Skeletal muscle satellite cell (primary cell): ENCODE data around the gene KCTD5.
"Not testable (repeated sequence)": the region's sequence is repeated elsewhere in the genome, so short reads cannot be mapped to it uniquely, and the experiment has no call there.

Experiments
- H3K27me3 ChIP-seq: 2 replicates; pipeline ENCODE4 v1.7.0; 2013; ENCODE audit warnings: low read length; ENCODE audit not compliant: control insufficient read depth, insufficient read depth
- H3K36me3 ChIP-seq: 2 replicates; pipeline ENCODE4 v1.7.0; 2013; ENCODE audit warnings: mild to moderate bottlenecking, control low read depth, low read length; ENCODE audit not compliant: insufficient read depth
- H3K4me1 ChIP-seq: 2 replicates; pipeline ENCODE4 v1.7.0; 2013; ENCODE audit warnings: low read length; ENCODE audit not compliant: control insufficient read depth, insufficient read depth
- H3K4me2 ChIP-seq: 2 replicates; pipeline ENCODE4 v1.7.0; 2013; ENCODE audit warnings: mild to moderate bottlenecking, low read length
- H3K4me3 ChIP-seq: 2 replicates; pipeline ENCODE4 v1.7.0; 2013; ENCODE audit warnings: low read length
- H3K9ac ChIP-seq: 2 replicates; pipeline ENCODE4 v1.7.0; 2013; ENCODE audit warnings: mild to moderate bottlenecking, low read depth, low read length, moderate library complexity
- H3K9me3 ChIP-seq: replicated peaks from 2 replicates; pipeline ENCODE4 v1.7.0; 2013; ENCODE audit warnings: mild to moderate bottlenecking, control low read depth, low read length

Gene KCTD5

GRCh38 chr16:2675714-2676113 is 6.6 kb upstream of the KCTD5 start:
- Histone ChIP-seq H3K27me3 (no peaks in the 10 kb centered on the region), H3K4me1 (peaks cover 23% of the 10 kb centered on the region), H3K9ac (no peak overlapping the region), H3K4me3 (no peak overlapping the region), H3K4me2 (no peak overlapping the region), H3K36me3 (no peaks in the 10 kb centered on the region), H3K9me3 (no peaks in the 10 kb centered on the region)

GRCh38 chr16:2676937-2677336 is 5.4 kb upstream of the KCTD5 start:
- peaks cover 25% of the 10 kb centered on the region for H3K4me1 ChIP-seq
- H3K36me3 ChIP-seq, H3K9me3 ChIP-seq, H3K4me3 ChIP-seq, H3K9ac ChIP-seq, H3K27me3 ChIP-seq, H3K4me2 ChIP-seq: not testable (repeated sequence)

DNA sequence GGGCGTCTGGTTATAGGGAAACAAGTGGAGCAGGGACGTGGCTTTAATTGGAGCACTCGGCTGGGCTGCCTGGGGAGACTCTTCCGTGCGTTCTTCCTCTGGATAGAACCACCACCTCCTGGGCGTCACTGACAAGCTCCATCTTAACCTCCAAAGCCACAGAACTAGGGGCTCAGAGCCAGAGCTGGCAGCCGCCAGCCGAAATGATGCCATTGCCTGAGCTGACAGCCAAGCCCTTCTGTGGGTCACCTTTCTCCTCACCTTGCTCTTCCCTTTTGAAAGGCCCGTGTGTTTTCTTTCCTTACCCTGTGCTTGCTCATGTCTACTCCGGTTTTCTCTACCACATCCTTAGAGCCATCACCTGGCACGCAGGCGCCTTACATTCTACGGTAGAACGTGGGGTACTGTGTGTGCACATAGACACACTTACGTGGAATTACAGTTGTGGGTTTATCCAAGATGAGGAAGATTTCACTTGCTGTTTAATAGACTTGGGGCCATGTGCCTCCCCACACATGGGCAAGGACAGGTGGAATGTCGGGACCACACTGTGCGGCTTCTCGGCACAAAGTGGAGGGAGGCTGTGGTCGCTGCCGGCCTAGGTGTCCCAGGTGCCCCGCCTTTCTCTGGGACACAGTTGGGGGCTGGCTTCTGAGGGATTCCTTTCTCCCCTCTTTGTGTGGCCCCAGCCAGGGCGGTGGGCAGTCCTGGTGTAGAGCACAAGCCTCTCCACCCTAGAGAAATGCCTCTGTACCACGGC is 3.9 kb upstream of the KCTD5 start:
- peaks cover 19% of the 10 kb centered on the region for H3K4me1 ChIP-seq
- not testable (repeated sequence) for H3K9ac ChIP-seq, H3K4me2 ChIP-seq, H3K9me3 ChIP-seq, H3K36me3 ChIP-seq, H3K27me3 ChIP-seq, H3K4me3 ChIP-seq

GRCh38 chr16:2679902-2680301 is 2.4 kb upstream of the KCTD5 start:
- not testable (repeated sequence) for H3K9me3 ChIP-seq, H3K4me3 ChIP-seq, H3K9ac ChIP-seq, H3K27me3 ChIP-seq, H3K4me2 ChIP-seq, H3K36me3 ChIP-seq
- peaks cover 14% of the 10 kb centered on the region for H3K4me1 ChIP-seq

DNA sequence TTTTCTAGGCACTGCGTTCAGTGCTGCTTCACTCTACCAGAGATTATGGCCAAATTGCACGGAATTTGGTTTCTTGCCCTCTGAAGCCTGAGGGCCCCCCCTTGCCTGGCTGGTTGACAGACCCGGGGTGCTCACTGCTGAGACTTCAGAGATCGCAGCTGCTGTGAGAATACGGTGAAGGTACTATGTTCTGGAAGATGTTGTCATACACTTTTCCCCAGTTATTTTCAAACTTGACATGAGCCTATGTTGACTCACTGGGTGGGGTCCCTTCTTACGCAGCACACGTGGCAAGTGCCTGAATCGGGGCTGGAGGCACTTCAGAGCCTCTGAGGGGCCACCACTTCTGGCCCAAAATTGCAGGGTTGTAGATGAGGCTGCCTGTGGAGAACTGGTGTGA is 2.0 kb upstream of the KCTD5 start:
- H3K36me3 ChIP-seq, H3K4me2 ChIP-seq, H3K9me3 ChIP-seq, H3K4me3 ChIP-seq, H3K9ac ChIP-seq, H3K27me3 ChIP-seq: not testable (repeated sequence)
- peaks cover 14% of the 10 kb centered on the region for H3K4me1 ChIP-seq

- not testable (repeated sequence) for H3K36me3 ChIP-seq, H3K9me3 ChIP-seq, H3K27me3 ChIP-seq
- peak overlapping the region; percentile 98 for H3K9ac ChIP-seq
- peak overlapping the region; percentile 94 for H3K4me3 ChIP-seq
- peak overlapping the region; percentile 86 for H3K4me2 ChIP-seq
- H3K4me1 ChIP-seq = peaks cover 14% of the 10 kb centered on the region
These were observed 718 bp downstream of the KCTD5 start for GRCh38 chr16:2683041-2683440.

GRCh38 chr16:2686075-2686474 is 3.8 kb downstream of the KCTD5 start:
- not testable (repeated sequence) for H3K4me2 ChIP-seq, H3K36me3 ChIP-seq, H3K9me3 ChIP-seq, H3K4me3 ChIP-seq, H3K9ac ChIP-seq, H3K27me3 ChIP-seq
- peaks cover 20% of the 10 kb centered on the region for H3K4me1 ChIP-seq

DNA sequence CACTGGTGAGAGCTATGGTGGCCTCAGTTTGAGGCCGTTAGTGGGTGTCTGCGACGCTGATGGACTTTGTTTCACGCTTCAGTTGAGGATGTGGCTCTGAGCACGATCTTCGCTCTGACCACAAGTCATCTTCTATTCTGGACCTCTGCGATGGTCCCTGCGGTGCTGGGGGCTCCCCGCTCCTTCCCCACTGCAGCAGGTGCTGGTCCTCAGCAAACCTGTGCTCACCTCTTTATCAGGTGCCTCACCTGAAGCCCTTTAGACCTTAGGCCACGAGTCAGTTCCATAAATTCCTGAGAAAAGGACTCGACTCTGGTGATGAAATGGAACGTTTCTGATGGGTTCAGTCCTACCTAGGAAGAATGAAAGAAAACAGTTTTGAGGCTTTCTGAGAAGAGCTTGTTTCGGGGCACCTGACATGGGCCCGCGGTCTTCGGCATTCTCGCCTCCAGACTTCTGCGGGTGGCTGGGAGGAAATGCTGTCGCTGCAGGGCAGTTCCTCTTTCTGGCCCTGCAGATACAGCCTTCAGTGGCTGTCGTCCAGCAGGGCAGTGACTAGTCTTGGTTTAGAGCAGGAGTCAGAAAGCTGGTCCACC is 4.7 kb downstream of the KCTD5 start:
- Histone ChIP-seq H3K9ac (no peak overlapping the region), H3K4me1 (peaks cover 25% of the 10 kb centered on the region), H3K36me3 (peaks cover 12% of the 10 kb centered on the region), H3K9me3 (no peaks in the 10 kb centered on the region), H3K4me3 (no peak overlapping the region), H3K27me3 (no peaks in the 10 kb centered on the region), H3K4me2 (no peak overlapping the region)

GRCh38 chr16:2687531-2688308 is 5.4 kb downstream of the KCTD5 start:
- peaks cover 14% of the 10 kb centered on the region for H3K36me3 ChIP-seq
- H3K27me3 ChIP-seq = no peaks in the 10 kb centered on the region
- no peak overlapping the region for H3K4me3 ChIP-seq
- no peaks in the 10 kb centered on the region for H3K9me3 ChIP-seq
- no peak overlapping the region for H3K9ac ChIP-seq
- H3K4me2 ChIP-seq = no peak overlapping the region
- H3K4me1 ChIP-seq = peaks cover 32% of the 10 kb centered on the region

DNA sequence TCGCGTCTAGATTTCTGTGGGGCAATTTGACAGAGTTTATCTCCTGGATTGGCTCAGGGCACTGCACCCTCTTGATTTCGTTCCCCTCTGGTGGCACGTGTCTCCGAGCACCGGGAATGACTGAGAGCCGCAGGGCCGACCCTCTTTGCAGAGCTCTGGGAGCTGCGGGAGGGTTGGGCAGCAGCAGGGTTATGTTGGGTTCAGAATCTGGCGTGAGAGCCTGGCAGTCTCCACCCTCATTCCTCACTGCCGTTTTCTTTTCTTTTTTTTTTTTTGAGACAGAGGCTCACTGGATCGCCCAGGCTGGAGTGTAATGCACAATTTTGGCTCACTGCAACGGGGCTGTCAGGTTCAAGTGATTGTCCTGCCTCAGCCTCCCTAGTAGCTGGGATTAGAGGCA is 7.1 kb downstream of the KCTD5 start:
- H3K36me3 ChIP-seq = peaks cover 14% of the 10 kb centered on the region
- not testable (repeated sequence) for H3K27me3 ChIP-seq, H3K9me3 ChIP-seq

GRCh38 chr16:2689968-2690801 is 7.9 kb downstream of the KCTD5 start:
- H3K9ac ChIP-seq = peak overlapping the region; percentile 59
- no peaks in the 10 kb centered on the region for H3K27me3 ChIP-seq
- peak overlapping the region; percentile 52 for H3K4me3 ChIP-seq
- H3K4me1 ChIP-seq = peaks cover 42% of the 10 kb centered on the region
- H3K4me2 ChIP-seq = peak overlapping the region; percentile 69
- H3K36me3 ChIP-seq = peaks cover 14% of the 10 kb centered on the region
- no peaks in the 10 kb centered on the region for H3K9me3 ChIP-seq

More for the DNA sequence above, 7.1 kb downstream of the KCTD5 start:
- peak overlapping the region; percentile 69 for H3K4me2 ChIP-seq
- H3K9ac ChIP-seq = not testable (repeated sequence)
- H3K4me1 ChIP-seq = peaks cover 42% of the 10 kb centered on the region
- H3K4me3 ChIP-seq = peak overlapping the region; percentile 52
